GM12874 (cell line): ENCODE measurements around the gene ZCCHC17.

Experiments used
- CTCF ChIP-seq: IDR thresholded peaks from 2 replicates; pipeline ENCODE4 v1.5.1; 2011; ENCODE audit warnings: low read depth, mild to moderate bottlenecking, control low read depth, low read length, moderate library complexity; ENCODE audit not compliant: insufficient read depth

Gene ZCCHC17

DNA sequence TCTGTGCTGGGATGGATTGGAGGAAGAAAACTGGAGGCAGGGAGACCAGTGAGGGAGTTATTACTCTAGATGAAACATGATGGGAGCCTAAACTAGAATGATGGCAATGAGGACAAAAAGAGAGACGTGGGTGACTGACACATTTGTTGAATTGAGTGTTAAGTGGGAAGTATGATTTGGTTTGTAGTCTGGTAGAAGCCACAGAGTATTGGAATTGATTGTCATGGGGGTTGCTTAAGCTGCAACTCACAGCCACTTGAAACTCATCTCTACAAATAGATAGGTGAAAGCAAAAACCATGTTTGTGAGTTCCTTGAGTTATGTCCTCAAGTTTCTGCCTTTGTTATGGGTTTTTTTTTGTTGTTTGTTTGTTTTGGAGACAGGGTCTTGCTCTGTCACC, 47.7 kb downstream of the ZCCHC17 start:
- no peak for TF ChIP-seq CTCF

DNA sequence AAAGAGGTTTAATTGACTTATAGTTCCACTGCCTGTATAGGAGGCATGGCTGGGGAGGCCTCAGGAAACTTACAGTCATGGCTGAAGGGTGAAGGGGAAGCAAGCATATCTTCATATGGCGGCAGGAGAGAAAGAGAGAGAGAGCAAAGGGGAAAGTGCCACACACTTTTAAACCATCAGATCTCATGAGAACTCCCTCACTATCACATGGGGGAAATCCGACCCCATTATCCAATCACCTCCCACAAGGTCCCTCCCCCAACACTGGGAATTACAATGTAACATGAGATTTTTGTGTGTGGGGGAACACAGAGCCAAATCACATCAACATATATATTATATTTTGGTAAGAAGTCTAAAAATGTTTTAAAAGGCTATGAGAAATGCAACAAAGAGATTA, 48.8 kb downstream of the ZCCHC17 start:
- TF ChIP-seq CTCF = no peak

- no peak for TF ChIP-seq CTCF
Observed at GRCh38 chr1:31346785-31347184, 50.0 kb downstream of the ZCCHC17 start.

- no peak for TF ChIP-seq CTCF
Observed at GRCh38 chr1:31348449-31348848, 51.6 kb downstream of the ZCCHC17 start.

- no peak for TF ChIP-seq CTCF
Observed at GRCh38 chr1:31354283-31354682, 57.5 kb downstream of the ZCCHC17 start.

- TF ChIP-seq CTCF = no peak
Observed at GRCh38 chr1:31356427-31356826, 59.6 kb downstream of the ZCCHC17 start.

GRCh38 chr1:31361607-31362006, 64.8 kb downstream of the ZCCHC17 start:
- no peak for TF ChIP-seq CTCF

- no peak for TF ChIP-seq CTCF
Observed at GRCh38 chr1:31362032-31362431, 65.2 kb downstream of the ZCCHC17 start.
